Esophagus (tissue), 2 donors: Measurements from ENCODE around the gene SLC7A6. TPM values are rescaled to one million over a fixed set of nuclear protein-coding genes. Genes with fewer than 3 reads are reported as not detected.

Experiments
- H3K27ac ChIP-seq, 2 donors: one replicate each; pipeline ENCODE4 v1.5.1; 2013; ENCODE audit warnings: low read depth in 2 of 2, mild to moderate bottlenecking in 2 of 2, inconsistent platforms in 1 of 2, low read length in 1 of 2, moderate library complexity in 1 of 2
- H3K27me3 ChIP-seq, 2 donors: one replicate each; pipeline ENCODE4 v1.6.1; 2013; ENCODE audit warnings: low read length in 2 of 2, control low read depth in 1 of 2, mild to moderate bottlenecking in 1 of 2; ENCODE audit not compliant: insufficient read depth in 2 of 2, control insufficient read depth in 1 of 2
- H3K36me3 ChIP-seq, 2 donors: one replicate each; pipeline ENCODE4 v1.6.1; 2013; ENCODE audit warnings: low read length in 1 of 2; ENCODE audit not compliant: control insufficient read depth in 2 of 2, insufficient read depth in 2 of 2
- H3K4me1 ChIP-seq, 2 donors: one replicate each; pipeline ENCODE4 v1.6.1; 2013; ENCODE audit warnings: low read length in 1 of 2; ENCODE audit not compliant: control insufficient read depth in 2 of 2, insufficient read depth in 2 of 2
- H3K4me3 ChIP-seq, 2 donors: one replicate each; pipeline ENCODE4 v1.5.1; 2013; ENCODE audit warnings: low read length in 2 of 2, mild to moderate bottlenecking in 2 of 2, low read depth in 1 of 2, moderate library complexity in 1 of 2
- H3K9me3 ChIP-seq, 2 donors: one replicate each; pipeline ENCODE4 v1.6.1; 2013; ENCODE audit warnings: mild to moderate bottlenecking in 2 of 2, low read depth in 1 of 2, low read length in 1 of 2, moderate library complexity in 1 of 2; ENCODE audit not compliant: control insufficient read depth in 2 of 2, insufficient read depth in 1 of 2
- WGBS, 2 donors: extraction: QIAGEN DNeasy Blood & Tissue Kit; methylation state at CpG; one replicate each; pipeline ENCODE4 v1.1.7; 2013; 5-methylcytosine and 5-hydroxymethylcytosine counted together
- polyA plus RNA-seq, 2 donors: library from polyadenylated mRNA; stranded (reverse); fragments of 200-250 nt; gene quantifications; one replicate each; pipeline ENCODE4 v1.2.3, GENCODE V29; 2013
- donor health status: healthy with polysubstance abuse.
- donor health status: Bipolar disorder and iron deficiency.

Gene SLC7A6
- polyA plus RNA-seq, 2 donors = 4.1 to 4.2 TPM

DNA sequence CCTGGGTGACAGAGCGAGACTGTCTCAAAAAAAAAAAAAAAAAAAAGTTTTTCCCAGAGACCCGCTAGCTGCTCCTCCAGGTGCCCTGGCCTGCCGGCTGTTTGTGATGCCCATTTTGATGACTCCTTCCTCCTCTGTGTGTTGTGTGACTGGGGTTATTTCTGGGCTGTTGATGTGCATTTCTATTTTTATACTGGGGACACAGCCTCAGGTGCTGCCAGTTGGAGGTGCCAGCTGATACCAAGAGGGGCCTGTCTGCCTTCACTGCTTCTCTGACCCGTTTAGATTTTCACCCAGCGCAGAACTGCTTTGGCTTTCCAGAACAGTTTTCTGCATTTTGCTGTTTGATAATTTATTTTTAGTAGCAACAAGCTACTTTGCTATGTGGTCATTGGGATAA lies 12.5 kb upstream of the SLC7A6 start:
- 83 to 93% methylated on average over 5 of the region's 5 CpGs for WGBS, 2 donors
- Histone ChIP-seq H3K27me3 (no peaks in the 10 kb centered on the region), H3K9me3 (no peaks in the 10 kb centered on the region), H3K4me3 (no peak overlapping the region), H3K27ac (no peak overlapping the region), H3K4me1 (peaks cover 0 to 3% of the 10 kb centered on the region in 2 donors), H3K36me3 (peaks cover 0 to 14% of the 10 kb centered on the region in 2 donors)

DNA sequence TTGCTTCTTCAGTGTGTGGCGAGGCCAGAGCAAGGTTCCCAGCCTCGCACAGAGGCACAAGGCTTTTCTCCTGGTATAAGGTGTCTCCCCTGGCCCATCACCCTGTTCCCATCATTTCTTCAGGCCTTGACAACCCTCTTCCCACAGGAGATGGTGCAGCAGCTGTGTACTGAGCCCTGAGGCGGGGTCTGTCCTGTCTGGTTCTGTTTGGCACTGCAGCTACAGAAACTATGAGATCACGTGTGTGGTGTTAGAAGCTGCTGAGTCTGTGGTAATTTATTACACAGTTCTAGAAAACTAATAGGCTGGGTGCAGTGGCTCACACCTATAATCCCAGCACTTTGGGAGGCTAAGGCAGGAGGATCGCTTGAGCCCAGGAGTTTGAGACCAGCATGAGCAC lies 11.9 kb upstream of the SLC7A6 start:
- peaks cover 0 to 2% of the 10 kb centered on the region in 2 donors for H3K4me1 ChIP-seq
- whole genome bisulfite sequencing, 2 donors = 85 to 87% methylated on average over 5 of the region's 5 CpGs
- no peaks in the 10 kb centered on the region for H3K9me3 ChIP-seq
- H3K27ac ChIP-seq = no peak overlapping the region
- H3K36me3 ChIP-seq = peaks cover 0 to 14% of the 10 kb centered on the region in 2 donors
- H3K27me3 ChIP-seq = no peaks in the 10 kb centered on the region
- no peak overlapping the region for H3K4me3 ChIP-seq

- 88 to 91% methylated on average over 4 of the region's 4 CpGs for WGBS, 2 donors
- Histone ChIP-seq H3K4me3 (no peak overlapping the region), H3K27ac (no peak overlapping the region), H3K4me1 (peaks cover 0 to 5% of the 10 kb centered on the region in 2 donors), H3K36me3 (peaks cover 0 to 14% of the 10 kb centered on the region in 2 donors), H3K27me3 (no peaks in the 10 kb centered on the region), H3K9me3 (no peaks in the 10 kb centered on the region)
Measured at GRCh38 chr16:68253721-68254120, 10.6 kb upstream of the SLC7A6 start.

GRCh38 chr16:68255712-68256111 lies 8.6 kb upstream of the SLC7A6 start:
- WGBS, 2 donors = 89 to 94% methylated on average over 18 of the region's 18 CpGs
- no peaks in the 10 kb centered on the region for H3K27me3 ChIP-seq
- no peak overlapping the region for H3K27ac ChIP-seq
- peaks cover 0 to 5% of the 10 kb centered on the region in 2 donors for H3K4me1 ChIP-seq
- H3K4me3 ChIP-seq = no peak overlapping the region
- peaks cover 0 to 25% of the 10 kb centered on the region in 2 donors for H3K36me3 ChIP-seq
- no peaks in the 10 kb centered on the region for H3K9me3 ChIP-seq

GRCh38 chr16:68257251-68257905 lies 6.9 kb upstream of the SLC7A6 start:
- H3K36me3 ChIP-seq = peaks cover 0 to 25% of the 10 kb centered on the region in 2 donors

DNA sequence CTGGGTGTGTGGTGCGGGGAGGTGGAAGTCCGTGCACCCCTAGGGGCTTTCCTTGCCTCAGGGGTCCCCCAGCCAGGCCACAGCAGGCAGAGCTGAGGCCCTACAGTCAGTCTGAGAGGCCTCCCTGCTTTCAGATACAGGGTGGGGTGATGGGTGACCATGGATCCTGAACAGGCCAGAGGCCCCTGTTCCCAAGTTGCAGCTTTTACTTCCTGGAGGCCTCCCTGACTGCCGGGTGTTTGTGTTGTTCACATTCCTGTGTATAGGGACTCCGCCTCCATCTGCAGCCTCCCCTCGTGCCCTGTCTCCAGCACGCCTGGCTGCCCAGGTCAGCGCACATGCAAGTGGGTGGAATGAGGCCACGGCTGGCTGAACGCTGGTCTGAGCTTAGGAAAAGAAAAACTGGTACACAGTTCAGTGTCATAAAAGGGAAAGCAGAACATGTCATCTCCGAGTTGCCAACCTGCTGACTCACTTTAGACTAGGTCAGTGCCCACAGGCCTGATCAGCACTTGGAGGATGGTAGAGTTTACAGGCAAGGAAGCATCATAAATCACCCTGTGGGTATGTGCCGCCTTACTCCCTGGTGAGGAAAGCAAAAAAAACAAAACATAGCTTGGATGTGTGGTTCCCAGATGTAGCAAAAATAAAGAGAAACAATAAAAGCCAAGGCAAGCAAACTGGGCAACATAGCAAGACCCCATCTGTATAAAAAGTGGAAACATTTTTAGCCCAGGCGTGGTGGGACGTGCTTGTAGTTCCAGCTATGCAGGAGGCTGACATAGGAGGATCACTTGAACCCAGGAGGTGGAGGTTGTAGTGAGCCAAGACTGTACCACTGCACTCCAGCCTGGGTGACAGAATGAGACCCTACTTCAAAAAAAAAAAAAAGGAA lies 6.2 kb upstream of the SLC7A6 start:
- H3K9me3 ChIP-seq = no peaks in the 10 kb centered on the region
- H3K4me3 ChIP-seq = no peak overlapping the region
- peak overlapping the region in 1 of 2 donors; percentile 50 for H3K27ac ChIP-seq
- no peaks in the 10 kb centered on the region for H3K27me3 ChIP-seq
- WGBS, 2 donors = 67 to 69% methylated on average over 13 of the region's 13 CpGs
- H3K4me1 ChIP-seq = peaks cover 0 to 5% of the 10 kb centered on the region in 2 donors
- H3K36me3 ChIP-seq = peaks cover 0 to 25% of the 10 kb centered on the region in 2 donors

More at GRCh38 chr16:68257251-68257905, 6.9 kb upstream of the SLC7A6 start:
- H3K4me3 ChIP-seq = no peak overlapping the region
- H3K27me3 ChIP-seq = no peaks in the 10 kb centered on the region
- H3K9me3 ChIP-seq = no peaks in the 10 kb centered on the region
- peak overlapping the region in 1 of 2 donors; percentile 48 for H3K27ac ChIP-seq
- peaks cover 0 to 5% of the 10 kb centered on the region in 2 donors for H3K4me1 ChIP-seq
- 76 to 82% methylated on average over 6 of the region's 6 CpGs for WGBS, 2 donors

GRCh38 chr16:68259007-68259825 lies 5.1 kb upstream of the SLC7A6 start:
- H3K4me1 ChIP-seq = peaks cover 3 to 8% of the 10 kb centered on the region in 2 donors
- peaks cover 0 to 22% of the 10 kb centered on the region in 2 donors for H3K36me3 ChIP-seq

DNA sequence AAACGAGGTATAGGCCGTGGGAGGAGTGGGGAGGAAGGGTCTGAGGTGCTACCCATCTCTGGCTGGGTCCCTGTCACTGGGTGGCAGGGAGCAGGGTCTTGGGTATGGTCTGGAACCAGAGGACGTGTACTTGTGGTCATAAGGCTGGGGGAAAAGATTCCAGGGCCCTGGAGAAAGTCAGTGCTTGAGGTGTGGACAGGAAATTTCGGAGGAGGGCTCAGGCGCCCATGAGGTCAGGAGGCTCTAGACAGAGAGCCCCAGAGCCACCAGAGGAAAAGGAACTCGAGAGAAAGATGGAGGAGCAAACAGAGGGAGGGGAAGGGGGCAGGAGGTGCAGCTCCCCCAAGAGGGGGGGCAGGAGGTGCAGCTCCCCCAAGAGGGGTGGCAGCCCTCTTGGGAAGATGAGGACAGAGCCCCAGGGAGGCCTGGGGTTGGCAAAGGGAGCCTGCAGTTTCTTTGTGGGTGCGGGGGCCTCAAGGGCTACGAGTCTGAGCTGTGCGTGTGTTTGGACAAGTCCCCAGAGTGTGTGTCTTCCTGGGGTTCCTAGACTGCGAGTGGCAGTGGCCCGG lies 683 bp upstream of the SLC7A6 start:
- Histone ChIP-seq H3K36me3 (peaks cover 0 to 11% of the 10 kb centered on the region in 2 donors), H3K27me3 (no peaks in the 10 kb centered on the region), H3K9me3 (no peaks in the 10 kb centered on the region), H3K4me3 (peak overlapping the region; percentile 76 to 87), H3K4me1 (peaks cover 3% of the 10 kb centered on the region in 2 donors), H3K27ac (peak overlapping the region; percentile 94 to 96)
- 37 to 40% methylated on average over 11 of the region's 11 CpGs for WGBS, 2 donors

More at GRCh38 chr16:68259007-68259825, 5.1 kb upstream of the SLC7A6 start:
- H3K27ac ChIP-seq = no peak overlapping the region
- no peak overlapping the region for H3K4me3 ChIP-seq
- no peaks in the 10 kb centered on the region for H3K9me3 ChIP-seq
- WGBS, 2 donors = 90% methylated on average over 27 of the region's 27 CpGs
- H3K27me3 ChIP-seq = no peaks in the 10 kb centered on the region
